ENCODE results near the gene COA7.

DNA sequence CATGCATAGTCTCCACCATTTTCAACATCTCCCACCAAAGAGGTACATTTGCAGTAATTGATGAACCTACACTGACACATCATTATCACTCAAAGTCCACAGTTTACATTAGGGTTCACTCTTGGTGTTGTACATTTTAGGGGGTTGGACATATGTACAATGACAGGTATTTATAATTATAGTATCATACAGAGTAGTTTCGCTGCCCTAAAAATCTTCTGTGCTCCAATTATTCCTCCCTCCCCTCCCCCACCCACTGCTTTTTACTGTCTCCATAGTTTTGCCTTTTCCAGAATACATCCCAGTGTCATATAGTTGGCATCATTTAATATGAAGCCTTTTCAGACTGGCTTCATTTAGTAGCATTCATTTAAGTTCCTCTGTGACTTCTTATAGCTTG, 13.6 kb downstream of the COA7 start:
- TF ChIP-seq CTCF (conservative IDR thresholded peaks at IDR 0.05) = no peak
- no peak for TF ChIP-seq EZH2 (IDR thresholded peaks at IDR 0.05; ENCODE audit: low read depth)
